ENCODE data around the gene TBX19. TPM values are rescaled to one million over a fixed set of nuclear protein-coding genes. Genes with fewer than 3 reads are reported as not detected.

Gene TBX19
- total RNA-seq, 6 experiments from 2014 or later = 0.43 to 0.68 (median 0.56) TPM

DNA sequence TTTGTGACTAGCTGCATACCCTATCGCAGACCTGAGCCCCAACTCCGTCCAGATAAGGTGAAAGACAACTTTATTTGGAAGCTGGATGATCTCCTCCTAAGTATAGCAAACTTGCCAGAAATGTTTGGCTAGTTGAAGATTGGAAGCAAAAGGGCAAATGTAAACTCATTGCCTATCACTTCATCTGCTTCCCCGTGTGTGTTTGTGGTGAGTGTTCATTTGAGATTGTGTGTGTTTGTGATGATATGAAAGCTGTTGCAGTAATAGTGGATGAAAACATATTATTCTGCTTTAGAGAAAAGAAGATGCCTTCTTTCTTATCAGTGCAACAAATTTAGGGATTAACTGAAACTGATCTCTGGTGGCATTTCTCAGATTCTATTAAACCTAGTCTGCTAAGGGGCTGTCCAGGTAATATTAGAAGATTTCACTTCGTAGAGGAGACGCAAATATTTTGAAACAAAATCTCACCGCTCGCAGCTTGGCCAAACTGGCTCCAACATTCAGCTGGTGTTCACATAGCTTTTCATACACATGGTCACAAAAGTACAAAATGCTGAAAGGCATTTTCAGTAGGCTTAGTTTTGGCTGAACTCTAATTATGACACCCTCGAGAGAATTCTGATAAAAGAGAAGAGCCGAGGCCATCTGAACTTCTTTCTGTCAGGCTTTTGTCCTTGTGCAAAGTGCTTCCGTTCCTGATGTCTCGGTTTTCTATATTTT lies 1.1 kb downstream of the TBX19 start:
- 82% methylated on average over 11 of the region's 11 CpGs for WGBS (ENCODE audit: insufficient coverage, low coverage, low lambda C conversion rate, missing lambda C conversion rate)
- no peak for TF ChIP-seq POLR2A (IDR thresholded peaks at IDR 0.05)
- TF ChIP-seq, protein P1, sequence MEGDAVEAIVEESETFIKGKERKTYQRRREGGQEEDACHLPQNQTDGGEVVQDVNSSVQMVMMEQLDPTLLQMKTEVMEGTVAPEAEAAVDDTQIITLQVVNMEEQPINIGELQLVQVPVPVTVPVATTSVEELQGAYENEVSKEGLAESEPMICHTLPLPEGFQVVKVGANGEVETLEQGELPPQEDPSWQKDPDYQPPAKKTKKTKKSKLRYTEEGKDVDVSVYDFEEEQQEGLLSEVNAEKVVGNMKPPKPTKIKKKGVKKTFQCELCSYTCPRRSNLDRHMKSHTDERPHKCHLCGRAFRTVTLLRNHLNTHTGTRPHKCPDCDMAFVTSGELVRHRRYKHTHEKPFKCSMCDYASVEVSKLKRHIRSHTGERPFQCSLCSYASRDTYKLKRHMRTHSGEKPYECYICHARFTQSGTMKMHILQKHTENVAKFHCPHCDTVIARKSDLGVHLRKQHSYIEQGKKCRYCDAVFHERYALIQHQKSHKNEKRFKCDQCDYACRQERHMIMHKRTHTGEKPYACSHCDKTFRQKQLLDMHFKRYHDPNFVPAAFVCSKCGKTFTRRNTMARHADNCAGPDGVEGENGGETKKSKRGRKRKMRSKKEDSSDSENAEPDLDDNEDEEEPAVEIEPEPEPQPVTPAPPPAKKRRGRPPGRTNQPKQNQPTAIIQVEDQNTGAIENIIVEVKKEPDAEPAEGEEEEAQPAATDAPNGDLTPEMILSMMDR (IDR thresholded peaks at IDR 0.05) = no peak
- DNase-seq = no peak
- no peak overlapping the region for H3K4me3 ChIP-seq
- H3K36me3 ChIP-seq = no peaks in the 10 kb centered on the region
- no peak for ATAC-seq
- intact Hi-C loops (cut with DNase I) = no loop called here
- no peak overlapping the region for H3K27ac ChIP-seq
- H3K4me1 ChIP-seq = no peaks in the 10 kb centered on the region
- H3K27me3 ChIP-seq = no peaks in the 10 kb centered on the region
- no peaks in the 10 kb centered on the region for H3K9me3 ChIP-seq

DNA sequence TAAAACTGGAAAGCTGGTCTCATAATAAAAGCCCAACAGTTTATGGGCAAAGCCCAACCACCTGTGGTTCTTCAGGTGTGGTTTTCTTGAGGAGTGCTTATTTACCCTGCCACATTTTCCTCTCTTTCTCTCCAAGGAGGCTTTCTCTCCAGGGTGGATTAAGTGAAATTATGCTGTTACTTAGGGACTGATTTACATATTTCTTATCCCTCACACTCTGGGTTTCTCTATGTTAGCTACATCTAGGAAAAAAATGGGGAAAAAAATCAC lies 4.8 kb downstream of the TBX19 start:
- intact Hi-C loops (cut with DNase I) = no loop called here
- no peak overlapping the region for H3K4me3 ChIP-seq
- no peaks in the 10 kb centered on the region for H3K27me3 ChIP-seq
- H3K36me3 ChIP-seq = no peaks in the 10 kb centered on the region
- no peak for DNase-seq
- H3K27ac ChIP-seq = no peak overlapping the region
- ATAC-seq = no peak
- TF ChIP-seq, protein P1 (IDR thresholded peaks at IDR 0.05) = no peak
- TF ChIP-seq POLR2A (IDR thresholded peaks at IDR 0.05) = no peak
- H3K9me3 ChIP-seq = no peaks in the 10 kb centered on the region
- H3K4me1 ChIP-seq = no peaks in the 10 kb centered on the region

DNA sequence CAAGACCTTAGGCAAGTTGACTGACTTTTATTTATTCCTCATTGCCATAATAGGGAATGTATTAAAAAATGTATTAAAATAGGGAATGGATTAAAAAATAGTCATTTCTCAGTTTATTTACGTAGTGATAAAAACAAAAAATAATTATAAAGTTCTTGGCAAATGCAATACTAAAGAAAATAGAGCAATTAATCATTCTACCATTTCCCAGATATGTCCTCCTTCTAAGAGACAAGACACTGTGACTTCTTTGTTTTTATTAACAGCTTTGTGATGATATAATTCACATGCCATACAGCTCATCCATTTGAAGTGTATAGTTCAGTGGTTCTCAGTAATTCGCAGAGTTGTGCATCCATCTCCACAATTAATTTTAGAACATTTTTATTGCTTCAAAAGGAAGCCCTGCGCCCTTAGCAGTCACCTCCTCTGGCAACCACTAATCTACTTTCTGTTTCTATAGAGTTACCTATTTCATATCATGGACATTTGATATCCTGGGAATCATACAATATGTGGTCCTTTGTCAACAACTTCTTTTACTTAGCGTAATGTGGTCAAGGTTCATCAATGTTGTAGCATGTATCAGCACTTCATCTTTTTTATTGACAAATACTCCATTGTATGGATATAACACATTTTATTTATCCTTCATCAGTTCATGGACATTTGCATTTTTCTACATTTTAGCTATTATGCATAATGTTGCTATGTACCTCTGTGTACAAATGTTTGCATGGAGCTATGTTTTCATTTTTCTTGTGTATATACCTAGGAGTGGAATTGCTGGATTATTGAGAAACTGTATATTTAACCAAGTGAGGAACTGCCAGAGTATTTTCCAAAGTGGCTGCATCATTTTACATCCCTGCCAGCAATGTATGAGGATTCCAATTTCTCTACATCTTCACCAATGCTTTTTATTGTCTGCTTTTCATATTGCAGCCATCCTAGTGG lies 5.6 kb downstream of the TBX19 start:
- H3K4me1 ChIP-seq = no peaks in the 10 kb centered on the region
- no peaks in the 10 kb centered on the region for H3K27me3 ChIP-seq
- ATAC-seq (no peak), DNase-seq (no peak)
- no peak overlapping the region for H3K4me3 ChIP-seq
- no peak for TF ChIP-seq POLR2A (IDR thresholded peaks at IDR 0.05)
- TF ChIP-seq, protein P1 (IDR thresholded peaks at IDR 0.05) = no peak
- WGBS (ENCODE audit: insufficient coverage, low coverage, low lambda C conversion rate, missing lambda C conversion rate) = 89% methylated on average over 4 of the region's 4 CpGs
- no peak overlapping the region for H3K27ac ChIP-seq
- intact Hi-C loops (cut with DNase I) = no loop called here
- H3K9me3 ChIP-seq = no peaks in the 10 kb centered on the region
- H3K36me3 ChIP-seq = no peaks in the 10 kb centered on the region

DNA sequence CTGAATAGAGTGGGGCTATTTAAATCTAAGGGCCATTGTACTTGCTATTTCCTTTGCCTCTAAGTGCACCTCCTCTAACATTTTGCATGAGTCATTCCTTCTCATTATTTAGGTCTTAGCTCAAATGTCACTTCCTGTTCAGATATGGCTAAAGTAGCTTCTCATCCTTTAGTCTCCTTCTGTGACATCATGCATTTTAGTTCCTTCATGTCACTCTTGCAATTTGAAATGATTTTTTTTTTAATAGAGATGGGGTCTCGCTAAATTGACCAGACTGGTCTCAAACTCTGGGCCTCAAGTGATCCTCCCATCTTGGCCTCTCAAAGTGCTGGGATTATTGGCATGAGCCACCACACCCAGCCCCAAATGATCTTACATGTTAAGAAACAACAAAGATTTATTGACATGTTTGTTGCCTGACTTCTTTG lies 6.6 kb downstream of the TBX19 start:
- Histone ChIP-seq H3K9me3 (no peaks in the 10 kb centered on the region), H3K4me1 (no peaks in the 10 kb centered on the region), H3K36me3 (no peaks in the 10 kb centered on the region), H3K4me3 (no peak overlapping the region), H3K27me3 (no peaks in the 10 kb centered on the region), H3K27ac (no peak overlapping the region)
- TF ChIP-seq, protein P1 (IDR thresholded peaks at IDR 0.05) = no peak
- TF ChIP-seq POLR2A (IDR thresholded peaks at IDR 0.05) = no peak
- intact Hi-C loops (cut with DNase I) = no loop called here
- ATAC-seq (peak in 1 of 4 donors; percentile 37), DNase-seq (no peak)
- WGBS (ENCODE audit: insufficient coverage, low coverage, low lambda C conversion rate, missing lambda C conversion rate) = 89% methylated on average over 1 of the region's 1 CpG

Data from right lobe of liver (tissue), 6 donors.